Keratinocyte (primary cell): Measurements from ENCODE around the gene PEAR1.

ENCODE experiments used
- EZH2 ChIP-seq: IDR thresholded peaks from one replicate; pipeline ENCODE4 v1.6.1; 2012; ENCODE audit warnings: inconsistent platforms, mild to moderate bottlenecking, low read length, moderate library complexity
- TF ChIP-seq, protein P1 (sequence below), 3 experiments: IDR thresholded peaks in 1 of 3; conservative IDR thresholded peaks in 1 of 3; optimal IDR thresholded peaks in 1 of 3; 2 replicates in 2 of 3; 3 replicates in 1 of 3; pipeline versions ENCODE3 to v1.5.1; 2011; ENCODE audit warnings: low read length in 3 of 3, mild to moderate bottlenecking in 3 of 3, moderate library complexity in 2 of 3, control low read depth in 1 of 3, inconsistent platforms in 1 of 3; ENCODE audit not compliant: insufficient read depth in 2 of 3; ENCODE audit errors: extremely low read depth in 1 of 3

DNA sequence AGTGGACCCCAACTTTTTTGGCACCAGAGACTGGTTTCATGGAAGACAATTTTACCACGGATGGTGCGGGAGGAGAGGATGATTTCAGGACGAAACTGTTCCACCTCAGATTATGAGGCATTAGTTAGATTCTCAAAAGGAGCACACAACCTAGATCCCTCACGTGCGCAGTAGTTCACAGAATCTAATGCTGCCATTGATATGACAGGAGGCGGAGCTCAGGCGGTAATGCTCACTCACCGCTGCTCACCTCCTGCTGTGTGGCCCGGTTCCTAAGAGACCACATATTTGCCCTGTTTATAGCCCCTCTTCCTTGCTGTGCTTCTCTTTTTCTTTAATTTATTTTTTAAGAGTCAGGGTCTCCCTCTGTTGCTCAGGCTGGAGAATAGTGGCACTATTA lies 28.3 kb upstream of the PEAR1 start:
- TF ChIP-seq, protein P1, sequence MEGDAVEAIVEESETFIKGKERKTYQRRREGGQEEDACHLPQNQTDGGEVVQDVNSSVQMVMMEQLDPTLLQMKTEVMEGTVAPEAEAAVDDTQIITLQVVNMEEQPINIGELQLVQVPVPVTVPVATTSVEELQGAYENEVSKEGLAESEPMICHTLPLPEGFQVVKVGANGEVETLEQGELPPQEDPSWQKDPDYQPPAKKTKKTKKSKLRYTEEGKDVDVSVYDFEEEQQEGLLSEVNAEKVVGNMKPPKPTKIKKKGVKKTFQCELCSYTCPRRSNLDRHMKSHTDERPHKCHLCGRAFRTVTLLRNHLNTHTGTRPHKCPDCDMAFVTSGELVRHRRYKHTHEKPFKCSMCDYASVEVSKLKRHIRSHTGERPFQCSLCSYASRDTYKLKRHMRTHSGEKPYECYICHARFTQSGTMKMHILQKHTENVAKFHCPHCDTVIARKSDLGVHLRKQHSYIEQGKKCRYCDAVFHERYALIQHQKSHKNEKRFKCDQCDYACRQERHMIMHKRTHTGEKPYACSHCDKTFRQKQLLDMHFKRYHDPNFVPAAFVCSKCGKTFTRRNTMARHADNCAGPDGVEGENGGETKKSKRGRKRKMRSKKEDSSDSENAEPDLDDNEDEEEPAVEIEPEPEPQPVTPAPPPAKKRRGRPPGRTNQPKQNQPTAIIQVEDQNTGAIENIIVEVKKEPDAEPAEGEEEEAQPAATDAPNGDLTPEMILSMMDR (optimal IDR thresholded peaks at IDR 0.05 in 1 of 3, IDR thresholded peaks at IDR 0.05 in 1 of 3, conservative IDR thresholded peaks at IDR 0.05 in 1 of 3; ENCODE audit: extremely low read depth in 1 of 3, insufficient read depth in 2 of 3, low read length in 3 of 3): no peak
- no peak for TF ChIP-seq EZH2
